ENCODE results near the gene IFNAR1. TPM values are rescaled to one million over a fixed set of nuclear protein-coding genes. Genes with fewer than 3 reads are reported as not detected.

The IFNAR1 gene
- total RNA-seq, 4 donors from 2014 or later: 28.9 to 44.1 (median 31.9) TPM

GRCh38 chr21:33383056-33383888 lies 58.5 kb downstream of the IFNAR1 start:
- H3K4me3 ChIP-seq: peak overlapping the region in 1 of 2 donors; percentile 21
- peak; percentile 22 for ATAC-seq

GRCh38 chr21:33384841-33385331 lies 60.1 kb downstream of the IFNAR1 start:
- no peak overlapping the region for H3K27ac ChIP-seq
- 54 to 71% methylated on average over 13 to 14 of the region's 17 CpGs for WGBS, 2 donors (ENCODE audit: low coverage in 1 of 2)
- H3K4me1 ChIP-seq: peaks cover 0 to 31% (median 7%) of the 10 kb centered on the region in 3 donors
- H3K27me3 ChIP-seq: no peaks in the 10 kb centered on the region
- no peak overlapping the region for H3K4me3 ChIP-seq
- TF ChIP-seq EP300 (IDR thresholded peaks at IDR 0.05) (no peak), POLR2AphosphoS5 (IDR thresholded peaks at IDR 0.05) (no peak), CTCF (IDR thresholded peaks at IDR 0.05) (no peak), POLR2A (IDR thresholded peaks at IDR 0.05) (no peak)
- ATAC-seq: no peak
- H3K9me3 ChIP-seq: no peaks in the 10 kb centered on the region
- no peaks in the 10 kb centered on the region for H3K36me3 ChIP-seq

More at GRCh38 chr21:33383056-33383888, 58.5 kb downstream of the IFNAR1 start:
- no peak for TF ChIP-seq EP300 (IDR thresholded peaks at IDR 0.05)
- no peak for TF ChIP-seq CTCF (IDR thresholded peaks at IDR 0.05)
- TF ChIP-seq POLR2AphosphoS5 (IDR thresholded peaks at IDR 0.05): peak; percentile 24
- no peak for TF ChIP-seq POLR2A (IDR thresholded peaks at IDR 0.05)
- H3K27me3 ChIP-seq: no peaks in the 10 kb centered on the region
- no peaks in the 10 kb centered on the region for H3K36me3 ChIP-seq
- H3K9me3 ChIP-seq: no peaks in the 10 kb centered on the region
- WGBS, 2 donors (ENCODE audit: low coverage in 1 of 2): 26 to 45% methylated on average over 9 to 11 of the region's 20 CpGs
- H3K27ac ChIP-seq: peak overlapping the region in 3 of 4 donors; percentile 24 to 69 (median 50)
- peaks cover 0 to 36% (median 12%) of the 10 kb centered on the region in 3 donors for H3K4me1 ChIP-seq

GRCh38 chr21:33386222-33386784 lies 61.5 kb downstream of the IFNAR1 start:
- Histone ChIP-seq H3K27ac (no peak overlapping the region), H3K4me3 (no peak overlapping the region), H3K27me3 (no peaks in the 10 kb centered on the region), H3K4me1 (peaks cover 0 to 19% (median 0%) of the 10 kb centered on the region in 3 donors), H3K9me3 (no peaks in the 10 kb centered on the region), H3K36me3 (no peaks in the 10 kb centered on the region)
- no peak for ATAC-seq
- 87 to 88% methylated on average over 4 to 5 of the region's 6 CpGs for WGBS, 2 donors (ENCODE audit: low coverage in 1 of 2)
- TF ChIP-seq POLR2AphosphoS5 (IDR thresholded peaks at IDR 0.05): no peak
- TF ChIP-seq POLR2A (IDR thresholded peaks at IDR 0.05): no peak
- TF ChIP-seq CTCF (IDR thresholded peaks at IDR 0.05): no peak
- TF ChIP-seq EP300 (IDR thresholded peaks at IDR 0.05): no peak

GRCh38 chr21:33387294-33387693 lies 62.5 kb downstream of the IFNAR1 start:
- Histone ChIP-seq H3K4me3 (no peak overlapping the region), H3K4me1 (peaks cover 0 to 16% (median 0%) of the 10 kb centered on the region in 3 donors), H3K27me3 (no peaks in the 10 kb centered on the region), H3K27ac (no peak overlapping the region), H3K36me3 (no peaks in the 10 kb centered on the region), H3K9me3 (no peaks in the 10 kb centered on the region)
- TF ChIP-seq CTCF (IDR thresholded peaks at IDR 0.05) (no peak), EP300 (IDR thresholded peaks at IDR 0.05) (no peak), POLR2AphosphoS5 (IDR thresholded peaks at IDR 0.05) (no peak), POLR2A (IDR thresholded peaks at IDR 0.05) (no peak)
- 92 to 100% methylated on average over 2 to 4 of the region's 6 CpGs for WGBS, 2 donors (ENCODE audit: low coverage in 1 of 2)
- no peak for ATAC-seq
